GM18951 (cell line): ENCODE results near the gene GBX1.

Experiments
- POLR2A ChIP-seq: IDR thresholded peaks from 4 replicates; pipeline ENCODE4 v1.6.1; 2011; ENCODE audit warnings: mild to moderate bottlenecking; ENCODE audit not compliant: insufficient read length, insufficient read depth; ENCODE audit errors: extremely low read depth
- in situ Hi-C: fragments of 300-500 bp; cut with MboI; formaldehyde crosslinking; loops from one replicate; pipeline ENCODE4 v1.12.0; 2022; ENCODE audit warnings: low sequenced_read_pairs, mixed read lengths, inconsistent platforms; ENCODE audit not compliant: unreplicated experiment

The GBX1 gene

DNA sequence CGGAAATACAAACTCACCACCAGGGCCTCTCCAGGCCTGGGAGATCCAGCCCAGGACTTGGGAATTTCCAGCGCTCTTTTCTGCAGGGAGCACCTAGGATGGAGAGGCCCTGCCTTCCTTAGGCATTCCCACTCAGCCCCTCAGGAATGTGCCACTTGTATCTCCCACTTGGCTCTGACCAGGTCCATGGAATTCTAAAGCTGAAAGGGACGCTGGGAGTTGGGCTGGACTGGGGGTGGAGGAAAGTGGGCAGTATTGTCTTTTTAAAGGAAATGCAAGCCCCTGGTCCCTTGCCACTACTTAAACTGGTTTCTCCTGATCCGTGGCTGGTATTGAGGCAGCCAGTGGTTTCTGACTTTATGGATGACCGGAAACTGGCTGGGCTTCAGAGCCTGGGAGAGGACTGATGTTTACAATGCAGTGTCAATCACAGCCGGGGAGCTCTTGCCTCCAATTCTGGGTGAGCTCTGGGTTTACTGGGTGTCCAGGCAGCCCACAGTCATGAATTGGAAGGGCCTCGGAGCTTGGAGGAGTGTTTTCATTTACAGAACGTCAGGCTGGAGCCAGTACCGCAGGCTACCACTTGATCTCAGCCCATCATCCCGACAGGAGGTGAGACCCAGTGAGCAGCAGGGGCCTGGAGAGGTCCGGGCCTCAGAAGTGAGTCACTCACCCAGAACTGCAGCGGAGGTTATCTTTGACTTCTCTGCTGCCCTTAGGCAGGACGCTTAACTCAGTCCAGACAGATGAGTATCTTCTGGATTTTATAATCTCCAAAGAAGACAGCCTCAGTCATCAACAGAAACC, 53.9 kb downstream of the GBX1 start:
- no peak for TF ChIP-seq POLR2A
- in situ Hi-C loops = no loop called here

DNA sequence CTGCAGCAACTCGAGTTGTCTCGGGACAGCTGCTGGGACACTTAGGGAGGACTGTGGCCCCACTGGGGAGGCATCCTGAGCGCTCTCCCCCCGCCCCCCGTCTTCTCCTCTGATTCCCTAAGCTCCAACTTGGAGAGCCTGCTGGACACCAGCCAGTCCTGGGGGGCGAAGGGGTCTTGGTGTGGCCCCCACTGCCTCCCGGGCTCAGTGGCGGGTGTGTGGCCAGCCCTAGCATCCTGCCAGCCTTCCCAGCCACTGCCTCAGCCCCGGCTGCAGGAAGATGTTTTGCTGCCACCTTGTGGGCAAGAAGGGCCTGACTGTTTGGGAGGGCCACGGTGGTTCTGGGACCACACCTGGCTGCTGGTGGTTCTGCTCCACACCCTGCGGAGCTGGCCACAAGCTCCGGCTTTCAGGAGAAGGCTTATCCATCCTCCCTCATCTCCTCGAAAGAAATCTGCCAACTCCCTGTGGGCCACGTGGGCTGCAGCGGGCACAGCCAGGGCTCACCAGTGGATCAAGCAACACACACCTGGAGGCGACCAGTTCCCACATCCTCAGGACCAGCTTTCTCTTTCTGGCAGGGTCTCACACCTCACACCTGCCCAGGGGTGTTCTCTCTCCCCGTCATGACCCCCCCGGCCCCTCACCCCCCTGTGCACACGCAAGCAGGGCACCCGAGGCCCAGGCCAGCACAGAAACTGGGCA, 56.4 kb downstream of the GBX1 start:
- in situ Hi-C loops = no loop called here
- TF ChIP-seq POLR2A = no peak

DNA sequence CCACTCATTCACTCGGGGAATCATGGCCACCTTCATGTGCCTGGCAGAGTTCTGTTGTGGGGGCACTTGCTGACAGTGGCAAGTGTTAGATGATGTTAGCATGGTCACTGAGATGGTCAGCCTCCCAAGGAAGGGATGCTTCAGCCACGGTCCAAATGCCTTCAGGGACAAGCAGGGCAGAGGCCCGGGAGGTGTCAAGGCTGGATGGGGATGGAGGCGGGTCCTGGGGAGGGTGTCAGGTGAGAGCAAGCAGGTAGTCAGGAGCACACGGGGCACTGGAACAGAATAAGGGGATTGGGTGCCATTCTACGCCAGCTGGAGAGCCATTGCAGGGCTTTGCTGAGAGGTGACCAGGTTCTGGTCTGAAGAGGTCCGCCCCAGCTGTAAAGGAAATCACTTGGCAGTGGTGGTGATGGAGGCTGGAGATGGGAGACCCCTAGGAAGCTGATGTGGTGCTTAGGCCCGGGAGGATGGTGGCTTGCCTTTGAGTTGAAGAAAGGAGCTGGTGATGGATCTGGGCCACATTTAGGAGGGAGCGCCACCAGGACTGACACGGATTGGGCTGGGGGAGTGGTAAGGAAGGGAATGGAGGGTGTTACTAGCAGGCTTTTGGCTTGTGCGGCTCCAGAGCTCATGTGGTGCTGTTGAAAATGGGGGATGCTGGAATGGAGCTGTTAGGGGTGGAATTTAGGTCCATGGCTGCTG, 57.1 kb downstream of the GBX1 start:
- in situ Hi-C loops = no loop called here
- no peak for TF ChIP-seq POLR2A

DNA sequence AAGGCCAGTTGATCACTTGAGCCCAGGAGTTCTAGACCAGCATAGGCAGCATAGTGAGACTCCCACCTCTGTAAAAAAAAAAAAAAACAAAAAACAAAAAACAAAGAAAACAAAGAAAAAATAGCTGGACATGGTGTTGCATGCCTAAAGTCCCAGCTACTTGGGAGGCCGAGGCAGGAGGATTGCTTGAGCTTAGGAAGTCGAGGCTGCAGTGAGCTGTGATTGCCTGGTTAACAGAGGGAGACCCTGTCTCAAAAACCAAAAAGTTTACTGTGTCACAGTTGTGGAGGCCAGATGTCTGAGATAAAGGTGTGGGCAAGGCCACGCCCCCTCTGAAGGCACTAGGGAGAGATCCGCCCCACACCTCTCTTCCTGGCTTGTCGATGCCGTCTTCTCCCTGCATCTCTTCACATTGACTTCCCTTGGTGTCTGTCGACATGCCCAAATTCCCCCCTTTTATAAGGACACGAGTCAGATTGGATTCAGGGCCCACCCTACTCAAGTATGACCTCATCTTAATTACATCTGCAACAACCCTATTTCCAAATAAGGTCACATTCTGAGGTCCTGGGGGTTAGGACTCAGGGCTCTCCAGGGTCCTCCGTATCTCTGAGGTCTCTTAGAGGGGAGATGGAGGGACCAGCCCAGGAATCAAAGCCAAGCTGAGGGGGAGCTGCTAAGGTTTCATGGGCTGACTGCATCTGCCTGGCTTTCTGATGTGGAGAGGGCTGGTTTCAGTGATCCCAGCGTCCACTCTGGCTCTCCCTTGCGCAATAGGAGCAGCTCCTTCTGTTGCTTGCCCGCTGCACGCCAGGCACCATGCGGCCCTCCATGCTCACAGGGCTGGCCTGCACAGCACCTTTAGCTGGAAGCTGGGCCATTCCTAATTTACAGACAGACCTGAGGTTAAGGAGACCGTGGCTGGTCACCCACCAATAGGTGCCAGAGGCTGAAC, 58.1 kb downstream of the GBX1 start:
- in situ Hi-C loops = no loop called here

DNA sequence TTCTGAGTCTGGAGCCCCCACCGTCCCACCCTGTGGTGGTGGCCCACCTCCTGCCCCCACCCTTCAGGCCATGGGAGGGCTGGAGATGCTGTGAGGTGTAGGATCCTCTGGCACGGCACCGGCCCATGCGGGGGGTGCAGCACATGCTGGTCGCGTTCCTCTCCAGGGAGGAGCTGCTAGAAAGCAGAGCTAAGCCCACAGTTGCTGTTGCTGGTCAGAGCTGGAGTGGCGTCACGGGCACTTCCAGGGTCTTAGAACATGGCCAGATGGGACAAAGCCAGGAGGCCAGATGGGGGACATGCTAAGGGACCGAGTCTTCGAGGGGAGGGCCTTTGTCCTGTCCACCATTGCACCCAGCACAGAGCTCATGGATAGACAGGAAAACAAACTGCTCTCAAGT, 59.6 kb downstream of the GBX1 start:
- TF ChIP-seq POLR2A = no peak
- in situ Hi-C loops = no loop called here

More for the DNA sequence above, 58.1 kb downstream of the GBX1 start:
- TF ChIP-seq POLR2A = no peak

DNA sequence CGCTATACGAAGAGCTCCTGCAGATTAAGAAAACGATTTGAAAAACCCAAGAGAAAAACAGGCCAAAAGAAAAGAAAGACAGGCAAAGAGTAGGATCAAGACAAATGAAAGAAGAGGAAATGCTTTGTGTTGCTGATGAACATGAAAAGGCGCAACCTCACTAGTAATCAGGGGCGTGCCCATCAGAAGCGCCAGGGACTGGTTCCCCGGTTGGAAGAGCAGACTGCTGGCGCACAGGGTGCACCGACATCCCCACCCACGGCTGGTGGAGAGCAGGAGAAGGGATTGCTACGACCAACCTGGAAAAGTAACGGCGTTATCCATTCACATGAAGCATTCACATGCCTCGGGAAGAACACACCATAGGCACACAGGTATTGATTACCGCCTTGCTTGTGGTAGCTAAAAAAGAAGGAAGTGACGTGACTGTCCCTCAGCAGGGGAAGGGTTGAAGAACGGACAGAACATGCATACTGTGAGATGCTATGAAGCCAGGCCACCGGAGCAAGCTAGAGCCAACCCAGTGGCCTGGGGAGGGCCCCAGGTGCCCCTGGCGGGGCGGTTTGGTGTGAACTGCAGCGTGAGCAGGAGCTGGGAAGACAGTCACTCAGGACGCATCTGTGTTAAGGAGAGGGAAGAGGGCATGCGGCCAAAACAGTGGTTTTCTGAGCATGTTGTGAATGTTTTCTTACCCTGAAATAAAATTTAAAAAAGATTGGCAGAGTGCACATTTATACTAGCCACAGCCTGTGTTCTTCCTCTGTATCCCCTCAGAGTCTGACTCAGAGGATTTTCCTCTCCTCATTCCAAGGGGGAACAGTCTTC, 62.9 kb downstream of the GBX1 start:
- no peak for TF ChIP-seq POLR2A
- in situ Hi-C loops = no loop called here

DNA sequence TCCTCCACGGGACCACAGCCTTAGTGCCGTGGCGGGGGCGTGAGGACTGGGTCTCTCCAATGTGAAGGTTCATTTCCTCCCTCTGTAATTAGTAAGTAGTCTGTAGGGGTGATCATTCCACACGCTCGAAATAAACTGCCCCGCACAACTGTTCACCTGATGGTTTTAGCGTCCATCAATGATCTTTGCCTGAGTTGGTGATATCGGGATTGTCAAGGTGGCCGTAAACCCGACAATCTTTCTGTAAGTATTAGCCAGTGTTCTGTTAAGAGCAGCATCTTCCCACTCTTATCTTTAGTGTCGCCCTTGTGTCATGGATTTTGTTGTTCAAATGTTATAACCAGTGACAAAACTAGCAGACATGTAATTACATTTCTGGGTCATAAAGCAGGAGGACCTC, 63.5 kb downstream of the GBX1 start:
- in situ Hi-C loops = no loop called here
- TF ChIP-seq POLR2A = no peak

DNA sequence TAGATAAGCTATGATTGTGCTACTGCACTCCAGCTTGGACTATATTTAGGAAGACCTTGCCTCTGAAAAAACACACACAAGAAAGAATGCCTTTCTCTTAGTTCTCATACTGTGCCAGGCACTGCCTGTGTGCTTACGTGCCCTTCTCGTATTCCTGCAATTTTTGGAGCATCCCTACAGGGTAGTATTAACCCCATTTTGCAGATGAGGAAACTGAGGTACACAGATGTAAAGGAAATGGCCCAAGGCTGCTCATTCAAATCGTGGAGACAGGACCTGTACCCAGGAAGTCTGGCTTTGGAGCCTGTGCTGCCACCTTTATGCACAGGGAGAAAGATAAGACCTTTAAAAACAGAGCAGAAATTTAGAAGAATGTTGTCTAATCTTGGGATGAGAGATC, 64.5 kb downstream of the GBX1 start:
- in situ Hi-C loops = no loop called here
- TF ChIP-seq POLR2A = no peak

DNA sequence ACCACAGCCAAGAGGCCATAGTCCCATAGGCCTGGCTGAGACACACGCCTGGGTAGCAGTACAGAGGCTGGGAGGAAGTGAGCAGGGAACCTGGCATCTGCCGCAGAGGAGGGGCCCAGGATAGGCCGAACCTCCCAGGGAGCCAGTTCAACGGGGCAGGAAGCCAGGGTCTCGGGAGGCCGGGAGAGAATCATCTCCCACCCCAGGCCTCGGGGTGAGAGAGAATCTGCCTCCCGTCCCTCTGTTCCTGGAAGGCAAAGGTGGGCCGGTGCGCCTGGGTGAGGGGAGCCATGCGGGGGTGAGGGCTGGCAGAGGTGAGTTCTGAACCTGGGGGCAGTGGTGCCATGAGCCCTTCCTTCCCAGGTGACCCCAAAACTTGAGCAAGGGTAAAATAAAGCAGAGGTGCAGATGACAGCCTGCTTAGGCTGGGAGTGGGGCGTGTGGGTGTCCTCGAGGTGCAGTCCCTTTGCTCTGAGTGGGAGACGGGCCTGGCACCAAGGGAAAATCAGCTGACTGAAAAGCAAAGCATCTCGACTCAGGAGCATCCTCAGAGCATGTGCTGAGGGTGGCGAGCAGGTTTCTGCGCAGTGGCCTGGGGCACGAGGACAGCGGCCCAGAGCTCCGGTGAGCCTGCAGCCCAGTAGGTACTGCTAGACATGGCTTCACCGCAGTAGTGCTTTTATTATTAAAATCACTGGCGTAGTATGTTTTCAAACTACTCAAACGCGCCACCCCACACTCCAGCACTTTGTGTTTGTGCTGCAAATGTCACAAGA, 65.7 kb downstream of the GBX1 start:
- no peak for TF ChIP-seq POLR2A
- in situ Hi-C loops = no loop called here

DNA sequence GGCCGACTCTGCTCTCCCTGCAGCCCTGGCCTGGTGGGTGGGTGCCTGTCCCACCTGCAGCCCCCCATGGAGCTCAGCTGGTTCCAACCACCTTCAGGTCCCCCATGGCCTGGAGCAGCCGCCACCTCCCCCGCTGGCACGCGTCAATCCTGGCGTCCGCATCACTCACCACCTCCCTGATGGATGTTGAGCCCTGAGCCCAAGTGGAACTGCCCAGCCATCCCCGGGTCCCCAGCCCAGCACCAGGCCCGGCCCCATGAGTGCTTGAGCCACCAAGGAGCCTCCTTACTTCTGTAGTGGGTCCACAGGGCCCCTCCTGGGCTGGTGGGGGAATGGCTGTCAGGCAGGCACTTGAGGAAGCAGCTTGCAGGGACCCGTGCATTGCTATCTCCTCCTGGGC, 66.6 kb downstream of the GBX1 start:
- in situ Hi-C loops = no loop called here

DNA sequence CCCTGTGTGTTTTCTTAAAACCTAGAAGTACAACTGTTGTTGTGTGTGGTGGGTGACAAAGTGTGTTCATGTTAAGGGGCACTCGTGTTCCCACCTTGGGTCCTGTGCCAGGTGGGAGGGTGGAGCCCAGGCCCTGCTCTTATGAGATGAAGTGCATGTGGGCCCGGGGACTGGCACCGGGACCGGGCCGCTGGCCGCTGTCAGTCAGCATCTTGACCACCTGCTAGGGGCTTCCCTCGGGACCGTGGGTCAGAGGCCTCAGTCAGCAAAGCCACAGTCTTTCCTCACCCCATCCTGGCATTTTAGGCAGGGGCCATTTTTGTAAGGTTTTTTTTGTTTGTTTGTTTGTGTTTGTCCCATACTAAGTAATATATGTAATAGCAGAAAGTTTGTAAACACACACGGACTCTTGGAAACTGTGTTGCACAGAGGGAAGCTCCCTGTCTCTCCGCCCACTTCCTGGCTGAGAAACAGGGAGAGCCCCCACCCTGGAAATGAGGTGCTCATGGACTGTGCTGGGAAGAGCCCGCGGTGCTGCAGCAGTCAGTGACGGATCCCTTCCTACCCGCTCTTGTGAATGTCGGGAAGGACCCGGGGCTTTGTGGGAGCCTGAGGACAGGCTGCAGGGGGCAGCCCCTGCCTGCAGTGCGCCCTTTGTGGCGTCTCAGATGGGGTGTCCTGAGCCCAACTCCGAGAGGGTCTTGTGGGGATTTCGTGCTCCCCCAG, 67.8 kb downstream of the GBX1 start:
- TF ChIP-seq POLR2A = no peak
- in situ Hi-C loops = no loop called here

More for the DNA sequence above, 66.6 kb downstream of the GBX1 start:
- TF ChIP-seq POLR2A = no peak
